Vagina (tissue), 2 donors: ENCODE measurements around the gene HMGCR.

Experiments
- CTCF ChIP-seq, 3 experiments: fragments of 450-650 bp in 2 of 3; fragments of 200-600 bp in 1 of 3; sonication (generic) in 1 of 3; IDR thresholded peaks; one replicate each; pipeline ENCODE4 v1.5.1; 2017 to 2019; ENCODE audit warnings: antibody characterized with exemption in 3 of 3, mild to moderate bottlenecking in 2 of 3, moderate library complexity in 2 of 3
- POLR2A ChIP-seq, 2 donors: fragments of 450-650 bp; IDR thresholded peaks; one replicate each; pipeline ENCODE4 v1.6.1; 2017; ENCODE audit warnings: antibody characterized with exemption in 2 of 2, mild to moderate bottlenecking in 2 of 2, moderate library complexity in 2 of 2

- TF ChIP-seq CTCF (IDR thresholded peaks at IDR 0.05): no peak
- no peak for TF ChIP-seq POLR2A (IDR thresholded peaks at IDR 0.05)
Measured at GRCh38 chr5:75367401-75367800, 30.4 kb downstream of the HMGCR start.
